ENCODE data around the gene GYPA.

DNA sequence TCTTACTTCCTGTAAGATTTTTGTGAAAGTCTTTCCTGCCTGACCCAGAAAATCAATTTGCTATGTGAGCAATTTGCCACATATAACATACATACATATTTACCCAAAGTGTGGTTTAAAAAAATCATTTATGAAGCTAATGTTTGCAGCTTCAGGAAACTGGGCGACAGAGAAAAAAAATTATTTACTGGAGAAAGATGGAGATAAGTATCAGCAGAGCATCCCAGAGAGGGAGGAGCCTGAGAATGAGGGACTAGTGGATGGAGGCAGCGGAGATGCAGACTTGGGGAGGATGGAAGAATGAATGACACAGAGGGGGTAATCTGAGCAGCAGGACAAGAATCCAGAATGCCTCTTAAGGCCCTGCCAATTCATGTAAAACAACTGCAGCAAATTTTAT, 975 bp upstream of the GYPA start:
- TF ChIP-seq POLR2A (IDR thresholded peaks at IDR 0.05) (no peak), CTCF (IDR thresholded peaks at IDR 0.05) (no peak)
